HL-60 (cell line): ENCODE results near the gene SH3YL1.

ENCODE experiments used
- GABPA ChIP-seq: IDR thresholded peaks from 2 replicates; pipeline ENCODE4 v1.6.1; 2012; ENCODE audit warnings: low read depth
- POLR2AphosphoS5 ChIP-seq: IDR thresholded peaks from 2 replicates; pipeline ENCODE4 v1.6.1; 2012; ENCODE audit warnings: low read depth
- SPI1 ChIP-seq: IDR thresholded peaks from 2 replicates; pipeline ENCODE4 v1.6.1; 2012; ENCODE audit warnings: low read depth, mild to moderate bottlenecking, borderline replicate concordance
- TF ChIP-seq, protein P1 (sequence below): IDR thresholded peaks from one replicate; pipeline ENCODE4 v1.5.1; 2011; ENCODE audit warnings: low read length, control low read depth, inconsistent platforms; ENCODE audit not compliant: insufficient read depth
- TF ChIP-seq, protein P2 (sequence below): IDR thresholded peaks from 2 replicates; pipeline ENCODE4 v1.6.1; 2012; ENCODE audit warnings: low read depth; ENCODE audit not compliant: insufficient replicate concordance

DNA sequence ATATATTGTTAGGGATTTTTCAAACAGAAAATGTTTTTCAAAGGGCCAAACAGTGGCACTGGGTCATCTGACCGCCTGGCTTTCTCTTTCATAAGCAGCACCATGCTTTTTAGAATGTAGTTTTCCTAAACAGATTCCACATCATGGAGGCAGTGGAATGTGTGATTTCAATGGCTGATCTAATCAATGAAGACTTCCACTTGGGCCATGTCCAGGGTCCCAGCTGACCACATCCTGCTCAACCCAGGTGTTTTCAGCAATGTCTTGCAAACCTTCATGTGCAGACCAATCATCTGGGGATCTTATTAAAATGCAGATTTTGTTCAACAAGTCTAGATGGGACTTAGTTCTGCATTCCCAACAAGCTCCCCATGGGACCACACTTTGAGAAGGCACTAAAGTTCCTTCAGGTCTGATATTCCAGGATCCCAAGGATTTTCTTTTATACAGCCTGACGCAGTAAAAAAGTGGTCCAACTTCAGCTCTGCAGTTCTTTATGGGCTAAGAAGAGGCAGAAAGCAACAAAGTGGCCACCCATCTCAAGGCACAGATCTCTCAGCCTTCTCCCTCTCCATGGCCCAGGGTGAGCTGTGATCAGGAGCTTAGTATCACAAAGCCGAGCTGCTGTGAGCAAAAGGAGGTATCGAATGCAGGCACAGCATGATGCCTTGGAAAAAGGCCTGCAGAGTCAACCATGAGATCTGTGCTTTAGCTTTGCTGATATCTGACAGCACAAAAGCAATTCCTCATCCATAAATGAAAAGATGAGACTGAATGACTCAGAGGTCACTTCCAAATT is 20.4 kb upstream of the SH3YL1 start:
- TF ChIP-seq, protein P1, sequence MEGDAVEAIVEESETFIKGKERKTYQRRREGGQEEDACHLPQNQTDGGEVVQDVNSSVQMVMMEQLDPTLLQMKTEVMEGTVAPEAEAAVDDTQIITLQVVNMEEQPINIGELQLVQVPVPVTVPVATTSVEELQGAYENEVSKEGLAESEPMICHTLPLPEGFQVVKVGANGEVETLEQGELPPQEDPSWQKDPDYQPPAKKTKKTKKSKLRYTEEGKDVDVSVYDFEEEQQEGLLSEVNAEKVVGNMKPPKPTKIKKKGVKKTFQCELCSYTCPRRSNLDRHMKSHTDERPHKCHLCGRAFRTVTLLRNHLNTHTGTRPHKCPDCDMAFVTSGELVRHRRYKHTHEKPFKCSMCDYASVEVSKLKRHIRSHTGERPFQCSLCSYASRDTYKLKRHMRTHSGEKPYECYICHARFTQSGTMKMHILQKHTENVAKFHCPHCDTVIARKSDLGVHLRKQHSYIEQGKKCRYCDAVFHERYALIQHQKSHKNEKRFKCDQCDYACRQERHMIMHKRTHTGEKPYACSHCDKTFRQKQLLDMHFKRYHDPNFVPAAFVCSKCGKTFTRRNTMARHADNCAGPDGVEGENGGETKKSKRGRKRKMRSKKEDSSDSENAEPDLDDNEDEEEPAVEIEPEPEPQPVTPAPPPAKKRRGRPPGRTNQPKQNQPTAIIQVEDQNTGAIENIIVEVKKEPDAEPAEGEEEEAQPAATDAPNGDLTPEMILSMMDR, result no peak
- TF ChIP-seq GABPA, result no peak
- TF ChIP-seq, protein P2, sequence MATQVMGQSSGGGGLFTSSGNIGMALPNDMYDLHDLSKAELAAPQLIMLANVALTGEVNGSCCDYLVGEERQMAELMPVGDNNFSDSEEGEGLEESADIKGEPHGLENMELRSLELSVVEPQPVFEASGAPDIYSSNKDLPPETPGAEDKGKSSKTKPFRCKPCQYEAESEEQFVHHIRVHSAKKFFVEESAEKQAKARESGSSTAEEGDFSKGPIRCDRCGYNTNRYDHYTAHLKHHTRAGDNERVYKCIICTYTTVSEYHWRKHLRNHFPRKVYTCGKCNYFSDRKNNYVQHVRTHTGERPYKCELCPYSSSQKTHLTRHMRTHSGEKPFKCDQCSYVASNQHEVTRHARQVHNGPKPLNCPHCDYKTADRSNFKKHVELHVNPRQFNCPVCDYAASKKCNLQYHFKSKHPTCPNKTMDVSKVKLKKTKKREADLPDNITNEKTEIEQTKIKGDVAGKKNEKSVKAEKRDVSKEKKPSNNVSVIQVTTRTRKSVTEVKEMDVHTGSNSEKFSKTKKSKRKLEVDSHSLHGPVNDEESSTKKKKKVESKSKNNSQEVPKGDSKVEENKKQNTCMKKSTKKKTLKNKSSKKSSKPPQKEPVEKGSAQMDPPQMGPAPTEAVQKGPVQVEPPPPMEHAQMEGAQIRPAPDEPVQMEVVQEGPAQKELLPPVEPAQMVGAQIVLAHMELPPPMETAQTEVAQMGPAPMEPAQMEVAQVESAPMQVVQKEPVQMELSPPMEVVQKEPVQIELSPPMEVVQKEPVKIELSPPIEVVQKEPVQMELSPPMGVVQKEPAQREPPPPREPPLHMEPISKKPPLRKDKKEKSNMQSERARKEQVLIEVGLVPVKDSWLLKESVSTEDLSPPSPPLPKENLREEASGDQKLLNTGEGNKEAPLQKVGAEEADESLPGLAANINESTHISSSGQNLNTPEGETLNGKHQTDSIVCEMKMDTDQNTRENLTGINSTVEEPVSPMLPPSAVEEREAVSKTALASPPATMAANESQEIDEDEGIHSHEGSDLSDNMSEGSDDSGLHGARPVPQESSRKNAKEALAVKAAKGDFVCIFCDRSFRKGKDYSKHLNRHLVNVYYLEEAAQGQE, result no peak
- TF ChIP-seq POLR2AphosphoS5, result no peak
- TF ChIP-seq SPI1, result no peak
